Neural progenitor cell (in vitro differentiated cells): ENCODE data around the gene HEATR5B. TPM values are rescaled to one million over a fixed set of nuclear protein-coding genes. Genes with fewer than 3 reads are reported as not detected.

Experiments used
- DNase-seq: peaks from one replicate; pipeline ENCODE4 v3.0.0-alpha.2; 2016; ENCODE audit warnings: low spot score
- H2AFZ ChIP-seq: fragments of 200-600 bp; sonication (generic); replicated peaks from 2 replicates; pipeline ENCODE4 v1.6.1; 2016; ENCODE audit warnings: antibody characterized with exemption
- H3F3A ChIP-seq: fragments of 200-600 bp; sonication (generic); 2 replicates; pipeline ENCODE4 v1.6.1; 2016; ENCODE audit warnings: antibody characterized with exemption, low read depth
- H3K27ac ChIP-seq: fragments of 200-600 bp; sonication (generic); 2 replicates; pipeline ENCODE4 v1.5.1; 2016; ENCODE audit warnings: mild to moderate bottlenecking
- H3K27me3 ChIP-seq: fragments of 200-600 bp; sonication (generic); 2 replicates; pipeline ENCODE4 v1.6.1; 2016; ENCODE audit warnings: mild to moderate bottlenecking, moderate library complexity
- H3K36me3 ChIP-seq: fragments of 200-600 bp; sonication (generic); 2 replicates; pipeline ENCODE4 v1.5.1; 2016
- H3K4me1 ChIP-seq: fragments of 200-600 bp; sonication (generic); 2 replicates; pipeline ENCODE4 v1.6.1; 2016; ENCODE audit warnings: mixed run types
- H3K4me2 ChIP-seq: fragments of 200-600 bp; sonication (generic); 2 replicates; pipeline ENCODE4 v1.6.1; 2016
- H3K4me3 ChIP-seq: fragments of 200-600 bp; sonication (generic); 2 replicates; pipeline ENCODE4 v1.5.1; 2016
- H3K79me2 ChIP-seq: fragments of 200-600 bp; sonication (generic); 2 replicates; pipeline ENCODE4 v1.6.1; 2016; ENCODE audit warnings: low read depth
- H3K9ac ChIP-seq: fragments of 200-600 bp; sonication (generic); 2 replicates; pipeline ENCODE4 v1.6.1; 2016
- H3K9me3 ChIP-seq: fragments of 200-600 bp; sonication (generic); 2 replicates; pipeline ENCODE4 v1.5.1; 2016; ENCODE audit warnings: low read depth
- H4K20me1 ChIP-seq: fragments of 200-600 bp; sonication (generic); 2 replicates; pipeline ENCODE4 v1.6.1; 2016; ENCODE audit warnings: low read depth
- H3K27ac Mint-ChIP-seq: 3 replicates; pipeline ENCODE4 v1.8.0; 2021; ENCODE audit warnings: mixed read lengths
- H3K27me3 Mint-ChIP-seq: 2 replicates; pipeline ENCODE4 v1.8.0; 2022; ENCODE audit warnings: low read depth, mild to moderate bottlenecking, inconsistent platforms, moderate library complexity, mixed read lengths; ENCODE audit not compliant: insufficient read depth
- H3K36me3 Mint-ChIP-seq: 3 replicates; pipeline ENCODE4 v1.8.0; 2021; ENCODE audit warnings: mixed read lengths
- H3K4me1 Mint-ChIP-seq: 3 replicates; pipeline ENCODE4 v1.8.0; 2021; ENCODE audit warnings: mixed read lengths
- H3K4me3 Mint-ChIP-seq: 3 replicates; pipeline ENCODE4 v1.8.0; 2021; ENCODE audit warnings: mild to moderate bottlenecking, moderate library complexity, mixed read lengths
- H3K9me3 Mint-ChIP-seq: 3 replicates; pipeline ENCODE4 v1.8.0; 2020; ENCODE audit warnings: mixed read lengths
- CTCF ChIP-seq: fragments of 200-600 bp; sonication (generic); IDR thresholded peaks from 2 replicates; pipeline ENCODE4 v1.5.1; 2017; ENCODE audit warnings: antibody characterized with exemption, mild to moderate bottlenecking
- EZH2 ChIP-seq: fragments of 200-600 bp; sonication (generic); IDR thresholded peaks from 2 replicates; pipeline ENCODE4 v1.6.1; 2017; ENCODE audit warnings: antibody characterized with exemption, mild to moderate bottlenecking, moderate library complexity
- EZH2phosphoT487 ChIP-seq: fragments of 200-600 bp; sonication (generic); IDR thresholded peaks from 2 replicates; pipeline ENCODE4 v1.6.1; 2017; ENCODE audit warnings: antibody characterized with exemption
- total RNA-seq: library from RNA; depleted of rRNA; stranded (reverse); fragments of >200 nt; gene quantifications from 2 replicates; pipeline ENCODE4 v1.2.3, GENCODE V29; 2015; ENCODE audit warnings: low replicate concordance

Gene HEATR5B
- total RNA-seq, 1 donor from 2014 or later, result 23.7 TPM

DNA sequence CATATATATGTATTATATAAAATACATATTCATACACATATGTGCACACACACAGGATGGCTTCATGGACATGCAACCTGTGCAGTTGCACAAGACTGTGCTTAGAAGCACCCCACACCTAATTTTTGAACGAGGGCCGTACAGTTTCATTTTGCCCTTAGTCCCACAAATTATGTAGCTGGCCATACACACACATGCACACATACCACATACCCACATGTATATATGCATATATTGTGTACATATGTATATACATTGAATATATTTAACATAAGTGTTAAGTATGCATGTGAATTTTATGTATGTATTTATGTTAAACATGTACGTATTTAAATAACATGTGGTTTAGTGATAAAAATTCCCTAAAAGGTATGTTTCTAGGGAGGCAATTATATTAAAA lies 18.4 kb upstream of the HEATR5B start:
- Histone ChIP-seq H3K79me2 (no peaks in the 10 kb centered on the region), H4K20me1 (no peaks in the 10 kb centered on the region), H3K4me2 (no peak overlapping the region), H2AFZ (no peak overlapping the region), H3F3A (peaks cover 5% of the 10 kb centered on the region), H3K27ac (no peak overlapping the region), H3K9ac (no peak overlapping the region), H3K27me3 (no peaks in the 10 kb centered on the region), H3K4me1 (peaks cover 3% of the 10 kb centered on the region), H3K9me3 (no peaks in the 10 kb centered on the region), H3K36me3 (no peaks in the 10 kb centered on the region), H3K4me3 (no peak overlapping the region)
- H3K27ac Mint-ChIP-seq, result no peak overlapping the region
- no peaks in the 10 kb centered on the region for H3K9me3 Mint-ChIP-seq
- H3K36me3 Mint-ChIP-seq, result peaks cover 11% of the 10 kb centered on the region
- DNase-seq, result no peak
- no peak overlapping the region for H3K4me3 Mint-ChIP-seq
- no peak for TF ChIP-seq EZH2phosphoT487
- no peak for TF ChIP-seq EZH2
- H3K27me3 Mint-ChIP-seq, result no peaks in the 10 kb centered on the region
- no peaks in the 10 kb centered on the region for H3K4me1 Mint-ChIP-seq

GRCh38 chr2:37100054-37100453 lies 15.9 kb upstream of the HEATR5B start:
- no peak for DNase-seq
- H3K36me3 Mint-ChIP-seq, result peaks cover 4% of the 10 kb centered on the region
- Histone ChIP-seq H3K9me3 (no peaks in the 10 kb centered on the region), H3K4me2 (no peak overlapping the region), H3K4me1 (no peaks in the 10 kb centered on the region), H3K79me2 (no peaks in the 10 kb centered on the region), H4K20me1 (no peaks in the 10 kb centered on the region), H3F3A (peaks cover 5% of the 10 kb centered on the region), H3K27ac (no peak overlapping the region), H3K27me3 (no peaks in the 10 kb centered on the region), H3K9ac (no peak overlapping the region), H2AFZ (no peak overlapping the region), H3K36me3 (no peaks in the 10 kb centered on the region), H3K4me3 (no peak overlapping the region)
- H3K9me3 Mint-ChIP-seq, result no peaks in the 10 kb centered on the region
- no peak overlapping the region for H3K4me3 Mint-ChIP-seq
- no peaks in the 10 kb centered on the region for H3K4me1 Mint-ChIP-seq
- no peaks in the 10 kb centered on the region for H3K27me3 Mint-ChIP-seq
- no peak overlapping the region for H3K27ac Mint-ChIP-seq
- TF ChIP-seq CTCF, result no peak
- no peak for TF ChIP-seq EZH2phosphoT487
- no peak for TF ChIP-seq EZH2

GRCh38 chr2:37098416-37099118 lies 14.4 kb upstream of the HEATR5B start:
- H3K9me3 Mint-ChIP-seq, result no peaks in the 10 kb centered on the region
- no peak for TF ChIP-seq CTCF
- TF ChIP-seq EZH2phosphoT487, result no peak
- TF ChIP-seq EZH2, result no peak
- no peak for DNase-seq
- Histone ChIP-seq H3K4me1 (no peaks in the 10 kb centered on the region), H3K36me3 (peaks cover 7% of the 10 kb centered on the region), H3K4me3 (no peak overlapping the region), H3K27me3 (no peaks in the 10 kb centered on the region), H3K9me3 (no peaks in the 10 kb centered on the region), H2AFZ (no peak overlapping the region), H4K20me1 (no peaks in the 10 kb centered on the region), H3K9ac (no peak overlapping the region), H3K79me2 (no peaks in the 10 kb centered on the region), H3K27ac (no peak overlapping the region), H3K4me2 (no peak overlapping the region), H3F3A (peaks cover 5% of the 10 kb centered on the region)
- no peak overlapping the region for H3K4me3 Mint-ChIP-seq
- H3K27me3 Mint-ChIP-seq, result no peaks in the 10 kb centered on the region
- no peak overlapping the region for H3K27ac Mint-ChIP-seq
- peaks cover 4% of the 10 kb centered on the region for H3K36me3 Mint-ChIP-seq
- H3K4me1 Mint-ChIP-seq, result no peaks in the 10 kb centered on the region

DNA sequence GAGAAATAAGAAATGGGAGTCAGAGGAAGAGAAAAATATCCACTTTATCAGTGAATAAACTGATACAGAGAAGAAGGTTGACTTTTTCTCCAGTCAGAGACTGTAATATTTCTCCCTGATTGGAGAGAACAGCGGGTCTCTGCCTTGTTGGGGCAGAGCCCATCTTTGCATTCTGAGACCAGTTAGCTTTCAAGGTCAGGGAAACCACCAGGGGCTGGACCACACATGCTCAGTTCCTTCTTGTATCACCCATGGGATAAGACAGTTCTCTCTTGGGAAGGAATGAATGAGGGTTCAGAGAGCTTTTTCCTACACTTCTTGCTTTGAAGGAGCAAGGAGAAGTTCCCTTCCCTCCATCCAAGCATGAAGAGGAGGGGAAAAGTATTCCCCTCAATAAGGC lies 12.4 kb upstream of the HEATR5B start:
- Mint-ChIP-seq H3K27me3 (no peaks in the 10 kb centered on the region), H3K27ac (no peak overlapping the region), H3K4me1 (no peaks in the 10 kb centered on the region), H3K9me3 (no peaks in the 10 kb centered on the region), H3K36me3 (peaks cover 4% of the 10 kb centered on the region), H3K4me3 (no peak overlapping the region)
- no peaks in the 10 kb centered on the region for H4K20me1 ChIP-seq
- H3K9ac ChIP-seq, result no peak overlapping the region
- no peak overlapping the region for H2AFZ ChIP-seq
- H3K4me3 ChIP-seq, result no peak overlapping the region
- no peaks in the 10 kb centered on the region for H3K27me3 ChIP-seq
- DNase-seq, result no peak
- H3F3A ChIP-seq, result no peaks in the 10 kb centered on the region
- peaks cover 11% of the 10 kb centered on the region for H3K36me3 ChIP-seq
- H3K4me2 ChIP-seq, result no peak overlapping the region
- no peaks in the 10 kb centered on the region for H3K4me1 ChIP-seq
- no peak overlapping the region for H3K27ac ChIP-seq
- no peak for TF ChIP-seq CTCF
- no peak for TF ChIP-seq EZH2
- TF ChIP-seq EZH2phosphoT487, result no peak
- no peaks in the 10 kb centered on the region for H3K79me2 ChIP-seq
- H3K9me3 ChIP-seq, result no peaks in the 10 kb centered on the region
